ENCODE results near the gene KIT.

KIT gene

DNA sequence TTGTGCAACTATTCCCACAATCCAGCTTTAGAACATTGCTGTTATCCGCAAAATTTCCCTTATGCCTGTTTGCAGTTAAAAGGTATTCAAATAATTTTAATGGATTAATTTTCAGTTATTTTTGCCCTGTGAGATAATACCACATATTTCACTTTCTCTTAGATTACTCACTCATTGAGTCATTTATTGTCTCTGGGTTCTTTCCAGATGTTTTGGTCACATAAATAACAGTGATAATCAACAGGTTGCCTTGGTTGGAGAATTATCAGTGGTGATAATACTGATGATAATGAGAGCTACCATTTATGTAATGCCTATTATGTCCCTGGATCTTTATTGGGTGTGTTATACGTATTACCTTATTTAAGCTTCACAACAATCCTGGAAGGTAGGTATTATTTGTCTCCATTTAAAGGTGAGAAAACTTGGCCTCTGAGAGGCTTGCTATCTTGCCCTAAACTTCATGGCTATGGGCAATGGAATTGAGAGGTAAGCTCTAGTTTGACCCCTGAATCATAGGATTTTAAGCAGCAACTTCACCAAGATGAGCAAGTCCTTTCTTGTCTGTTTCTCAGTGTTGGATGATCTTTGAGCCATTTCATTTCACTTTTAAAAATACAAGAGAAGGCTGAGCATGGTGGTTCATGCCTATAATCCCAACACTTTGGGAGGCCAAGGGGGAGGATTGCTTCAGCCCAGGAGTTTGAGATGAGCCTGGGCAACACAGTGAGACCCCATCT lies 87.4 kb downstream of the KIT start:
- Histone ChIP-seq H3K9ac (ENCODE audit: low read depth, low read length) (no peak overlapping the region), H3K27ac (ENCODE audit: low read depth, low read length) (no peak overlapping the region), H3K9me3 (ENCODE audit: insufficient read depth, low read depth, low read length) (peaks cover 12% of the 10 kb centered on the region; the same call in 1 of the 2 replicates), H3K36me3 (ENCODE audit: insufficient read depth, low read length) (no peaks in the 10 kb centered on the region), H3K27me3 (ENCODE audit: insufficient read depth, low read length) (no peaks in the 10 kb centered on the region), H3K4me1 (ENCODE audit: insufficient read depth, low read length) (peaks cover 12% of the 10 kb centered on the region), H3K4me3 (ENCODE audit: low read length) (no peak overlapping the region)
- WGBS = 100% methylated on average over 1 of the region's 2 CpGs

DNA sequence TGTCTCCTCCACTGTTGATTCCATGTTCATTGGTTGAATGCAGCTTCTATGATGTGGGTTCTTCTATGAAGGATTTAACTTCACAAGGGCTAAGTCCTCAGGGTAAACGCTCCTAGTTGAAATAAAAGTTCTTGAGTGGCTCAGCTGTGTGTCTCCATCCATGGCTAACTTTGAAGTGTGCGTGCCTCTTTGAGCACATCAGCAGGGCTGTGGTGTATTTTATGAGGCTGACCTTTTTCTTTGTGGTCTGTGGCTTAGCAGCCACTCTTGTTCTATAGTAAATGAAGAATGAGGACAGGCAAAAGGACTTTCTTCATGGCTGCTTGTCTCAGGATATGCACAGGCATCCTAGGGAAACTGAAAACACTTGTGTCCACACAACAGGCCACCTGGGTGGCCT lies 88.5 kb downstream of the KIT start:
- 98% methylated on average over 2 of the region's 2 CpGs for whole genome bisulfite sequencing
- no peaks in the 10 kb centered on the region for H3K36me3 ChIP-seq (ENCODE audit: insufficient read depth, low read length)
- H3K4me1 ChIP-seq (ENCODE audit: insufficient read depth, low read length) = peaks cover 4% of the 10 kb centered on the region
- H3K4me3 ChIP-seq (ENCODE audit: low read length) = no peak overlapping the region
- no peak overlapping the region for H3K9ac ChIP-seq (ENCODE audit: low read depth, low read length)
- no peaks in the 10 kb centered on the region for H3K27me3 ChIP-seq (ENCODE audit: insufficient read depth, low read length)
- peaks cover 12% of the 10 kb centered on the region; the same call in 1 of the 2 replicates for H3K9me3 ChIP-seq (ENCODE audit: insufficient read depth, low read depth, low read length)
- H3K27ac ChIP-seq (ENCODE audit: low read depth, low read length) = no peak overlapping the region

DNA sequence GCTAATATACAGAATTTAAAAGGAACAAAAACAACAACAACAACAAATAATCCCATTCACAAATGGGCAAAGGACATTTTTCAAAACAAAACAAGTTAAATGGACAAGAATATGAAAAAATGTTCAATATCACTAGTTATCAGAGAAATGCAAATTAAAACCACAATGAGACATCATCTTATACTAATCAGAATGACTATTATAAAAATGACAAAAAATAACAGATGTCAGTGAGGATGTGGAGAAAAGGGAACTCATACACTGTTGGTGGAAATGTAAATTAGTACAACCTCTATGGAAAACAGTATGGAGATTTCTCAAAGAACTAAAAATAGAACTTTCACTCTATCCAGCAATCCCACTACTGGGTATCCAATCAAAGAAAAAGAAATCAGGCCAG lies 92.6 kb downstream of the KIT start:
- no peak overlapping the region for H3K4me3 ChIP-seq (ENCODE audit: low read length)
- H3K36me3 ChIP-seq (ENCODE audit: insufficient read depth, low read length) = no peaks in the 10 kb centered on the region
- H3K27me3 ChIP-seq (ENCODE audit: insufficient read depth, low read length) = no peaks in the 10 kb centered on the region
- H3K27ac ChIP-seq (ENCODE audit: low read depth, low read length) = no peak overlapping the region
- no peak overlapping the region for H3K9ac ChIP-seq (ENCODE audit: low read depth, low read length)
- no peaks in the 10 kb centered on the region for H3K4me1 ChIP-seq (ENCODE audit: insufficient read depth, low read length)
- peaks cover 7% of the 10 kb centered on the region; the same call in 1 of the 2 replicates for H3K9me3 ChIP-seq (ENCODE audit: insufficient read depth, low read depth, low read length)

DNA sequence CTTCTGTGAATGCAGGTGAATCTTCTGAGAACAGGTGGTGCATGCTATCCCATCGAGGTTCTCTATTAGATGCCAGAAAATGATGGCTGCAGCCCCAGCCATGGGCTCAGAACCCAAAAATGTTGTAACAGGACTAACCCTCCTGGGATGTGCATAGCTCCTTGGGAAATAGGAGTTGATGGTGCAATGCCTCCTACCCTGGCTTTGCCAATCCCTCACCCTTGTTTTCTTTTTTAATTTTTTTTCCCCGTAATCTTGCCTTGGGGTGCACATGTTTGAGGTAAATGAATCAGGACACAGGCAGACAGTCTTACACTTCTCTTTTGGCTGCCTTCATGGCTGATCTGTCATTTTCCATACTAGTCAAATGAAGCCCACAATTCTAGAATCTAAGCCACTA lies 96.6 kb downstream of the KIT start:
- WGBS = 96% methylated on average over 2 of the region's 2 CpGs
- no peak overlapping the region for H3K9ac ChIP-seq (ENCODE audit: low read depth, low read length)
- no peaks in the 10 kb centered on the region for H3K36me3 ChIP-seq (ENCODE audit: insufficient read depth, low read length)
- H3K4me1 ChIP-seq (ENCODE audit: insufficient read depth, low read length) = no peaks in the 10 kb centered on the region
- no peak overlapping the region for H3K4me3 ChIP-seq (ENCODE audit: low read length)
- H3K27me3 ChIP-seq (ENCODE audit: insufficient read depth, low read length) = no peaks in the 10 kb centered on the region
- 0 out of 2 replicates have a peak, but pooled peaks cover 5% of the 10 kb centered on the region for H3K9me3 ChIP-seq (ENCODE audit: insufficient read depth, low read depth, low read length)
- H3K27ac ChIP-seq (ENCODE audit: low read depth, low read length) = no peak overlapping the region

DNA sequence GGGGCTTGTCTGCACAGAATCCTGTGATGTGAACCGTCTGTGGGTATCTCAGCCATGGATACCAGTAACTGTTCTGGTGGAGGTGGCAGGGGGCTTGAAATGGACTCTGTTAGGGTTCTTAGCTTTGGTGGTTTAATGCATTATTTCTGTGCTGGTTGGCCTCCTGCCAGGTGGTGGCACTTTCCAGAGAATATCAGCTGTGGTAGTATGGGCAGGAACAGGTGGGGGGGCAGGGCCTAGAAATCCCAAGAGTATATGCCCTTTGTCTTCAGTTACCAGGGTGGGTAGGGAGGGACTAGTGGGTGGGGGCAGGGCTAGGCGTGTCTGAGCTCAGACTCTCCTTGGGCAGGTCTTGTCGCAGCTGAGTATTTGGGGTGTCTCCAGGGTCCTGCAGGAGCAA lies 106.7 kb downstream of the KIT start:
- Histone ChIP-seq H3K9ac (ENCODE audit: low read depth, low read length) (no peak overlapping the region), H3K36me3 (ENCODE audit: insufficient read depth, low read length) (no peaks in the 10 kb centered on the region), H3K9me3 (ENCODE audit: insufficient read depth, low read depth, low read length) (no peaks in the 10 kb centered on the region), H3K4me3 (ENCODE audit: low read length) (no peak overlapping the region), H3K27me3 (ENCODE audit: insufficient read depth, low read length) (no peaks in the 10 kb centered on the region), H3K4me1 (ENCODE audit: insufficient read depth, low read length) (peaks cover 5% of the 10 kb centered on the region; the same call in 1 of the 2 replicates), H3K27ac (ENCODE audit: low read depth, low read length) (no peak overlapping the region)
- WGBS = 92% methylated on average over 3 of the region's 3 CpGs

DNA sequence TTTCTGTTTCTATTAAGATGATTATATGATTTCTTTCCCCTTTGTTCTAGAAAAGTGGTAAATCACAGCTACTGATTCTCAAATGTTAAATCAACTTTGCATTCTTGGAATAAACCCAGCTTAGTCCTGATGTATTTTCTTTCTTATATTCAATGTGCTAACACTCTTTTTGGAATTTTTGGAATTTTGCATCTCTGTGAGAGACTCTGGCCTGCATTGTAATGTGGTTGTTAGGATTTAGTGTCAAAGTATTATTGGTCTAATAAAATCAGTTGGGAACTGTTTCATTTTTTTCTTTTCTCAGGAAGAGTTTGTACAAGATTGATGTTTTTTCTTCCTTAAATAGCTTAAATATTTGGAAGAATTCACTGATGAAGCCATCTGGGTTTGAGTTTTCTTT lies 109.6 kb downstream of the KIT start:
- Histone ChIP-seq H3K4me1 (ENCODE audit: insufficient read depth, low read length) (peaks cover 11% of the 10 kb centered on the region; the same call in 1 of the 2 replicates), H3K9ac (ENCODE audit: low read depth, low read length) (no peak overlapping the region), H3K36me3 (ENCODE audit: insufficient read depth, low read length) (no peaks in the 10 kb centered on the region), H3K27ac (ENCODE audit: low read depth, low read length) (no peak overlapping the region), H3K27me3 (ENCODE audit: insufficient read depth, low read length) (no peaks in the 10 kb centered on the region), H3K9me3 (ENCODE audit: insufficient read depth, low read depth, low read length) (no peaks in the 10 kb centered on the region), H3K4me3 (ENCODE audit: low read length) (no peak overlapping the region)

DNA sequence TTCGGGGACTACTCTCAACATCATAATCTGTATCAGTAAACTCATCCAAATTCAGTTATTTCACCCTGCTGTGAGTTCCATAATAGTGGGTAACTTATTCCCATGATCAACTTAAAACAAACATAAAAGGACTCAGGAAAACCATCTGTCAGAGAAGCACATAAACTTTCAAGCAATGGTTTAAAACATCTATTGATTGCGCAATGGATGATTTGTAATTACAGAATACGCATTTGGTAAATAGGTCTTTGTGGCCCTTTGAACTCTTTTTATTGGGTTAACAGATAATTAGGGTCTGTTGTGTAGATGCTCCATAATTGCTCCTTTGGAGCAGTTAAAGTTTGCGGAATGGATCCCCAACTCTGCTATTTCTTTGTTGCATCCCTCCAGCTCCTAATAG lies 115.3 kb downstream of the KIT start:
- no peak overlapping the region for H3K4me3 ChIP-seq (ENCODE audit: low read length)
- H3K9me3 ChIP-seq (ENCODE audit: insufficient read depth, low read depth, low read length) = no peaks in the 10 kb centered on the region
- 99% methylated on average over 4 of the region's 4 CpGs for WGBS
- H3K36me3 ChIP-seq (ENCODE audit: insufficient read depth, low read length) = no peaks in the 10 kb centered on the region
- H3K9ac ChIP-seq (ENCODE audit: low read depth, low read length) = no peak overlapping the region
- no peak overlapping the region for H3K27ac ChIP-seq (ENCODE audit: low read depth, low read length)
- peaks cover 11% of the 10 kb centered on the region; the same call in 1 of the 2 replicates for H3K4me1 ChIP-seq (ENCODE audit: insufficient read depth, low read length)
- H3K27me3 ChIP-seq (ENCODE audit: insufficient read depth, low read length) = no peaks in the 10 kb centered on the region

DNA sequence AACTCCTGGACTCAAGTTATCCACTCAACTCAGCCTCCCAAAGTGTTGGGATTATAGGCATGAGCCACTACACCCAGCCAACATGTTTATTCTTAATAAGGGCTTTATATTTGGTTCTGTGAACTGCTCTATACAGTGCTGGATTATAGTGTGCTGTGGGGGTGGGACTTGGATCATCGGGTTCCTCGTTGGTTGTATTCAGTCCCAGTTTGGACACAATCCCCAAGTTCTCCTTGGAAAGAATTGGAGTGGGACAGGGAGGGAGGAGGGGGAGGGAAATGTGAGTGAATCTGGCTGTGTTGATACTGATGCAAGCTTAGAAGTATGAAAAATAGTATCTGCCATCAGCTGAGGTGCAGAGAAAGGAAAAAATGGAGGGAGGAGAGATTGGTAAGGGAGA lies 121.3 kb downstream of the KIT start:
- no peak overlapping the region for H3K4me3 ChIP-seq (ENCODE audit: low read length)
- no peak overlapping the region for H3K27ac ChIP-seq (ENCODE audit: low read depth, low read length)
- no peaks in the 10 kb centered on the region for H3K4me1 ChIP-seq (ENCODE audit: insufficient read depth, low read length)
- no peaks in the 10 kb centered on the region for H3K27me3 ChIP-seq (ENCODE audit: insufficient read depth, low read length)
- no peaks in the 10 kb centered on the region for H3K9me3 ChIP-seq (ENCODE audit: insufficient read depth, low read depth, low read length)
- H3K36me3 ChIP-seq (ENCODE audit: insufficient read depth, low read length) = no peaks in the 10 kb centered on the region
- 91% methylated on average over 2 of the region's 2 CpGs for WGBS
- H3K9ac ChIP-seq (ENCODE audit: low read depth, low read length) = no peak overlapping the region

DNA sequence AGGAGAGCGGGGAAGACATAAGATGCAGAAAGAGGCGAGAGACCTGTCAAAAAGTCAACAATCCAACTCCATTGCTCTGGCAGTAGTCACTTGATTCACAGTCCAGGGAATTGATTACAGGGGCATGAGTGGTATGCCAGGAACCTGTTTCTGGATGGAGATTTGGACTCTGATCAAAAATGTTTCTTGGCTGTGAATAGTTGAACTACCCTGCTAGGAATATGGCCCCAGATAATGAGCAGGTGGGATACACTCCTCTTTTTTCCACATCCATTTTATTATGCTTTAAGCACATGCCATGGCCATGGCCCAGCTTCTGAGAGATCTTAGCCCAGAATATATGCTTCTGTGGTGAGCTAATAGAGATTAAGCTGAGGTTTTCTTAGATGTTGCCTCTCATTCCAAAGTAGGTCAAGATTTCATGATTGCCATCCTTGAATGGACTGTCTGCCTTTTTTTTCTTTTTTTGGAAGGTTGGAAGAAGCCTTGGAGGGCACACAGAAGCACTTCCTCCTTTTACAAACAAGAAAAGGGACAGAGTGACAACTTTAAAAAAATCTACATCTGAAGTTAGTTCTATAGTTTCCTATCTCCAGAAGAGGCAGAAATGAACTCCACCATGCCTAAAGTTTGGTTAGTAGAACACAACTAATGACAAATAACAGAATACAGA lies 121.9 kb downstream of the KIT start:
- no peaks in the 10 kb centered on the region for H3K27me3 ChIP-seq (ENCODE audit: insufficient read depth, low read length)
- no peak overlapping the region for H3K9ac ChIP-seq (ENCODE audit: low read depth, low read length)
- H3K27ac ChIP-seq (ENCODE audit: low read depth, low read length) = no peak overlapping the region
- H3K4me3 ChIP-seq (ENCODE audit: low read length) = no peak overlapping the region
- H3K36me3 ChIP-seq (ENCODE audit: insufficient read depth, low read length) = no peaks in the 10 kb centered on the region
- WGBS = 97% methylated on average over 2 of the region's 2 CpGs
- H3K4me1 ChIP-seq (ENCODE audit: insufficient read depth, low read length) = no peaks in the 10 kb centered on the region
- no peaks in the 10 kb centered on the region for H3K9me3 ChIP-seq (ENCODE audit: insufficient read depth, low read depth, low read length)

DNA sequence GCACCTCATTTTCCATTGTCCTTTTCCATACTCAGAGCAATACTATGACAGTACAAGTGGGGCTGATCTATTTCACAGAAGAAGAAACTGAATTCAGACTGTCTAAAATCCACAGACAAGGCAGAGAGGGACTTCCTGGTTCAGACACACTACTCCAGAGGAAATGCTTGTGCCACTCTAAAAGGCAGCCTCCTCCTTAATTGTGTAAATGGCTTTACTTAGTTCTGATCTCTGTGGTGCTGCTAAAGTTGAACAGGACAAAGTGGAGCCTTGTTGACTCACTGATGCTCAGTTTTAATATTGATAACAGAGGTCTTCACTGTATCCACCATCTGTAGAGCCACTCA lies 122.4 kb downstream of the KIT start:
- Histone ChIP-seq H3K4me1 (ENCODE audit: insufficient read depth, low read length) (no peaks in the 10 kb centered on the region), H3K27me3 (ENCODE audit: insufficient read depth, low read length) (no peaks in the 10 kb centered on the region), H3K27ac (ENCODE audit: low read depth, low read length) (no peak overlapping the region), H3K4me3 (ENCODE audit: low read length) (no peak overlapping the region), H3K9me3 (ENCODE audit: insufficient read depth, low read depth, low read length) (no peaks in the 10 kb centered on the region), H3K36me3 (ENCODE audit: insufficient read depth, low read length) (no peaks in the 10 kb centered on the region), H3K9ac (ENCODE audit: low read depth, low read length) (no peak overlapping the region)

DNA sequence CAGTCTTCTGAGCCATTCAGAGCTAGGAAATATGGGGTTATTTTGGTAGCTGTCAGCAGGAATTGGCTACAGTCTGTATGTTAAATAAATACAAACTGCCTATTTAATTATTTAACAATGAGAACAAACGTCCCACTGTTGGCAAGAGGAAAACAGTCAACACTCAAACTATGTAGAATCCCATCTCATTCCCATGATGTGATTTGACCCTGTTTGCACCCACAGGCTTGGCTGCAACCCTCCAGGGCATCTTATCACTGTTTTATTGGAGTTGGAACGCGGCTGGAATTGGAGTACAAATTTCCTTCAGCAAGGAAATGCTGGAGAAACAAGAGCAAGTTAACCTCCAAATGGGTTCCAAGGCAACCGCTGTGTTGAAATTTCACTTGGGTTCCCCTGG lies 124.0 kb downstream of the KIT start:
- H3K9ac ChIP-seq (ENCODE audit: low read depth, low read length) = no peak overlapping the region
- no peaks in the 10 kb centered on the region for H3K27me3 ChIP-seq (ENCODE audit: insufficient read depth, low read length)
- H3K4me1 ChIP-seq (ENCODE audit: insufficient read depth, low read length) = no peaks in the 10 kb centered on the region
- H3K9me3 ChIP-seq (ENCODE audit: insufficient read depth, low read depth, low read length) = no peaks in the 10 kb centered on the region
- H3K36me3 ChIP-seq (ENCODE audit: insufficient read depth, low read length) = no peaks in the 10 kb centered on the region
- WGBS = 87% methylated on average over 4 of the region's 4 CpGs
- no peak overlapping the region for H3K4me3 ChIP-seq (ENCODE audit: low read length)
- H3K27ac ChIP-seq (ENCODE audit: low read depth, low read length) = no peak overlapping the region
